OCI-LY1 (cell line): ENCODE measurements around the gene CARD11.

ENCODE experiments used
- EZH2 ChIP-seq: fragments of 200-600 bp; sonication (generic), shearing (Covaris generic); IDR thresholded peaks from 2 replicates; pipeline ENCODE4 v1.8.0; 2017; ENCODE audit warnings: borderline replicate concordance, mixed run types, mild to moderate bottlenecking, antibody characterized with exemption, low read length, moderate library complexity, mixed read lengths
- TF ChIP-seq, protein P1 (sequence below): fragments of 200-600 bp; sonication (generic), shearing (Covaris generic); IDR thresholded peaks from 2 replicates; pipeline ENCODE4 v1.5.1; 2017; ENCODE audit warnings: mild to moderate bottlenecking, antibody characterized with exemption, low read length, moderate library complexity, mixed read lengths

DNA sequence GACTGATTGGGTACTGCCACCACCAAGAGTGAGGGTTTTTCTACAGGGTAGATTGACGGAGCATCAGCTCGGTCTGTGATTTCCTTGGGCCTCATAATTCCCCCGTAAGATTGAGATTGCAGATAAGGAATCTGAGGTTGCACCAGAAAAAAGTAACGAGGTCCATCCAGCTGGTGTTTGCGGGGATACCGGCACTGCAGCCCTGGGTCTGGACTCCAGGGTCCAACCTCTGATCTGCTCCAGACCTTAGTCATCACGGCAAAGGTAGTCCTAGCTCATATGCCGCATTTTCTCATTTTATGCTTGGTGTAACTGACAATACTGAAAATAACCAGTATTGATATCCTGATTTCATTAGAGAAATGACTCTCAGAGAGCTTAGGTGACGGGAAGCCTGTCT is 3.9 kb downstream of the CARD11 start:
- TF ChIP-seq, protein P1, sequence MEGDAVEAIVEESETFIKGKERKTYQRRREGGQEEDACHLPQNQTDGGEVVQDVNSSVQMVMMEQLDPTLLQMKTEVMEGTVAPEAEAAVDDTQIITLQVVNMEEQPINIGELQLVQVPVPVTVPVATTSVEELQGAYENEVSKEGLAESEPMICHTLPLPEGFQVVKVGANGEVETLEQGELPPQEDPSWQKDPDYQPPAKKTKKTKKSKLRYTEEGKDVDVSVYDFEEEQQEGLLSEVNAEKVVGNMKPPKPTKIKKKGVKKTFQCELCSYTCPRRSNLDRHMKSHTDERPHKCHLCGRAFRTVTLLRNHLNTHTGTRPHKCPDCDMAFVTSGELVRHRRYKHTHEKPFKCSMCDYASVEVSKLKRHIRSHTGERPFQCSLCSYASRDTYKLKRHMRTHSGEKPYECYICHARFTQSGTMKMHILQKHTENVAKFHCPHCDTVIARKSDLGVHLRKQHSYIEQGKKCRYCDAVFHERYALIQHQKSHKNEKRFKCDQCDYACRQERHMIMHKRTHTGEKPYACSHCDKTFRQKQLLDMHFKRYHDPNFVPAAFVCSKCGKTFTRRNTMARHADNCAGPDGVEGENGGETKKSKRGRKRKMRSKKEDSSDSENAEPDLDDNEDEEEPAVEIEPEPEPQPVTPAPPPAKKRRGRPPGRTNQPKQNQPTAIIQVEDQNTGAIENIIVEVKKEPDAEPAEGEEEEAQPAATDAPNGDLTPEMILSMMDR = no peak
- no peak for TF ChIP-seq EZH2
